AG04449 (cell line): ENCODE measurements around the gene AGBL3.

ENCODE experiments used
- CTCF ChIA-PET: fragments of 350-600 bp; formaldehyde crosslinking; extraction: SDS; loops from one replicate; lab custom pipeline; 2021; ENCODE audit warnings: antibody characterized with exemption; lab: Yijun Ruan, JAX
- POLR2A ChIA-PET: fragments of 400-600, 350-600 bp; formaldehyde crosslinking; extraction: SDS; loops from one replicate; lab custom pipeline; 2020; ENCODE audit warnings: antibody characterized with exemption, inconsistent platforms; lab: Yijun Ruan, JAX
- DNase-seq: peaks from one replicate; pipeline ENCODE4 v3.0.0-alpha.2; 2010; ENCODE audit warnings: low read depth, low spot score
- H3K4me3 ChIP-seq: 2 replicates; pipeline ENCODE4 v1.5.1; 2011; ENCODE audit warnings: low read depth, mild to moderate bottlenecking, control low read depth, low read length
- TF ChIP-seq, protein P1 (sequence below): IDR thresholded peaks from one replicate; pipeline ENCODE4 v1.5.1; 2011; ENCODE audit warnings: mild to moderate bottlenecking, moderate library complexity, low read length, control low read depth, inconsistent platforms; ENCODE audit not compliant: insufficient read depth; ENCODE audit errors: missing control alignments

AGBL3 gene

DNA sequence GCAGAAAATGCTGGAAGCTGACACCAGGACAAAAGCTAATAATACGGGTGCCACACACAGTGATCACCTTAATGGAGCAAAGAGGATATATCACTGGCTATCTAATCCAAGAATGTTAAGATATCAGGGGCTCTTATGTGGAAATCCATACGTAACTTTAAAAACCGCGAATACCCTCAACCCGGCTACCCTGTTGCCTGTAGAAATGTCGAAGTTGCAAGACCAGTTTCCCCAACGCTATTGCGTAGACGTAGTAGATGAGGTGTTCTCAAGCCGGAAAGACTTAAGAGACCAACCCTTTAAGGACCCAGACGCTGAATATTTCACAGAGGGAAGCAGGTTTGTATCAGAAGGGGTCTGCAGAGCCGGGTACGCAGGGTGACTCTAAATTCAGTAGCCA lies 192.1 kb downstream of the AGBL3 start:
- TF ChIP-seq, protein P1, sequence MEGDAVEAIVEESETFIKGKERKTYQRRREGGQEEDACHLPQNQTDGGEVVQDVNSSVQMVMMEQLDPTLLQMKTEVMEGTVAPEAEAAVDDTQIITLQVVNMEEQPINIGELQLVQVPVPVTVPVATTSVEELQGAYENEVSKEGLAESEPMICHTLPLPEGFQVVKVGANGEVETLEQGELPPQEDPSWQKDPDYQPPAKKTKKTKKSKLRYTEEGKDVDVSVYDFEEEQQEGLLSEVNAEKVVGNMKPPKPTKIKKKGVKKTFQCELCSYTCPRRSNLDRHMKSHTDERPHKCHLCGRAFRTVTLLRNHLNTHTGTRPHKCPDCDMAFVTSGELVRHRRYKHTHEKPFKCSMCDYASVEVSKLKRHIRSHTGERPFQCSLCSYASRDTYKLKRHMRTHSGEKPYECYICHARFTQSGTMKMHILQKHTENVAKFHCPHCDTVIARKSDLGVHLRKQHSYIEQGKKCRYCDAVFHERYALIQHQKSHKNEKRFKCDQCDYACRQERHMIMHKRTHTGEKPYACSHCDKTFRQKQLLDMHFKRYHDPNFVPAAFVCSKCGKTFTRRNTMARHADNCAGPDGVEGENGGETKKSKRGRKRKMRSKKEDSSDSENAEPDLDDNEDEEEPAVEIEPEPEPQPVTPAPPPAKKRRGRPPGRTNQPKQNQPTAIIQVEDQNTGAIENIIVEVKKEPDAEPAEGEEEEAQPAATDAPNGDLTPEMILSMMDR, result no peak
- ChIA-PET POLR2A (no interaction called here), CTCF (interaction anchor here (0.8 to 5.7 kb wide), 3 partner anchors 8 to 33 kb away, joined by 3 to 29 read pairs (median 4); partner anchors contain the start of genes CYREN and WDR91)
- no peak for DNase-seq
- H3K4me3 ChIP-seq, result no peak overlapping the region

DNA sequence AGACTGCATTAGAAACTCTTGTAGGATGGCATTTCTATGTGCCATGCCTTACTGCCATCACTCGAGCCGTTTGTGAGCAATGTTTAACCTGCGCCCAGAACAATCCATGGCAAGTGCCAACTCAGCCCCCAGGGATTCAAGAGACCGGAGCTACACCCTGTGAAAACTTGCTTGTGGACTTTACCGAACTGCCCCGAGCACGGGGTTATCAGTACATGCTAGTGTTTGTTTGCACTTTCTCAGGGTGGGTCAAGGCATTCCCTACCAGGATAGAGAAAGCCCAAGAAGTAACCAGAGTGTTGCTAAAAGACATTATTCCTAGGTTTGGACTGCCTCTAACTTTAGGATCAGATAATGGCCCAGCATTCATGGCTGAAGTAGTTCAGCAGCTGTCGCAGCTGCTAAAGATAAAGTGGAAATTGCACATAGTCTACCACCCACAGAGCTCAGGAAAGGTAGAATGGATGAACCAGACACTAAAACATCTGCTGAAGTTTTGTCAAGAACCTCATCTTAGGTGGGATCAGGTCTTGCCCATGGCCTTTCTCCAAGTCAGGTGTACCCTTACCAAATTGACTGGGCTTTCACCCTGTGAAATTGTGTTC lies 193.1 kb downstream of the AGBL3 start:
- no peak for DNase-seq
- CTCF ChIA-PET, result interaction anchor here (1.7 to 5.7 kb wide), 2 partner anchors 9 to 11 kb away, joined by 4 to 29 read pairs; partner anchors contain the start of gene CYREN
- H3K4me3 ChIP-seq, result no peak overlapping the region
- POLR2A ChIA-PET, result no interaction called here
- TF ChIP-seq, protein P1, result no peak

DNA sequence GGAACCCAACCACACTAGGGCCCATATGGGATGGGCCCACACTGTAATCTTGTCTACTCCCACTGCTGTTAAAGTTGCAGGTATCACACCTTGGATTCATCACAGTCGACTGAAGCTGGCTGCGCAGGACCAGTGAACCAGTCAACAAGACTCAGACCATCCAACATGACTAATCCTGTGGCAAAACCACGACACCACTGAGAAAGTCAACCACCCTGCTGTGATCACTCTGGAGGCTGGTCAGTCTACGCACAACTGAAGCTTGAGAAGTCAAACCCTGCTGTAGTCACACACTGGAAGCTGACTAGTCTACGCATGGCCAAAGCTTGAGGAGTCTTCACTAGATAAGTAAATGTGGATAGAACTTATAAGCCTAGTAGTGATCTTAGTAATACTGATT lies 193.8 kb downstream of the AGBL3 start:
- H3K4me3 ChIP-seq, result no peak overlapping the region
- DNase-seq, result no peak
- TF ChIP-seq, protein P1, result no peak
- CTCF ChIA-PET, result interaction anchor here (1.4 to 5.7 kb wide), 2 partner anchors 10 to 11 kb away, joined by 3 to 29 read pairs; partner anchors contain the start of gene CYREN
- POLR2A ChIA-PET, result interaction anchor here (1.2 kb wide), 1 partner anchor 9 kb away, joined by 3 read pairs; the partner anchor contains the start of gene CYREN

DNA sequence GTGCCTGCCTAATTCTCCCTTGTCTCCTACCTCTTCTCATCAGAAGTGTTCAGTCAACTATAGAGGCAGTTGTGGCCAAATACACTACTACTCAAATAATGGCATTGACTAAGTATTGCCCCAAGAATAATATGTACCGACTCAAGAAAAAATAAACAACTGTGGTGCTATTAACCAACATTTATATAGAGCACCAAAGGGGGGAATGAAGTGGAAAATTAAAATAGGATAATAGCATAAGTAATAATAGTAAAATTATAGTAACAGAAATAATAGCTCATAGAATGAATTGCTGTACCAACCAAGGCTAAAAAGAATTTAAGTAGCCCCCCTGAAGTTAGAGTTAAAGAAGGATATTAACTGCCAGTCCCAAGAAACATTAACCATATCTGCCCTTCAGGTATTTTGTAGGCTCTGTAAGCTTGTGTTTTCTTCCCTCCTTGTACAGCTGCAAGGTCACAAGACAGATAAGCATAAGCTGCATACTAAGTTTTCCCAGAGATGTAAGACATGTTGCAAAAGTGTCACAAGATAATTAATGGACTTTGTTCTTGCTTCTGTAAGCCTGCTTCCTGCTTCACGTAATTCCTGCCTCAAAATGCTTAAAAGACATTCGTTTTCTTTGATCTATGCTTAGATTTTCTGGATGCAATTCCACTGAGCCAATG lies 195.1 kb downstream of the AGBL3 start:
- TF ChIP-seq, protein P1, result no peak
- CTCF ChIA-PET, result interaction anchor here (1.0 to 5.7 kb wide), 4 partner anchors 8 to 11 kb away, joined by 3 to 29 read pairs (median 3); partner anchors contain the start of gene CYREN
- POLR2A ChIA-PET, result interaction anchor here (1.2 kb wide), 1 partner anchor 10 kb away, joined by 3 read pairs; the partner anchor contains the start of gene CYREN
- H3K4me3 ChIP-seq, result no peak overlapping the region
- no peak for DNase-seq

DNA sequence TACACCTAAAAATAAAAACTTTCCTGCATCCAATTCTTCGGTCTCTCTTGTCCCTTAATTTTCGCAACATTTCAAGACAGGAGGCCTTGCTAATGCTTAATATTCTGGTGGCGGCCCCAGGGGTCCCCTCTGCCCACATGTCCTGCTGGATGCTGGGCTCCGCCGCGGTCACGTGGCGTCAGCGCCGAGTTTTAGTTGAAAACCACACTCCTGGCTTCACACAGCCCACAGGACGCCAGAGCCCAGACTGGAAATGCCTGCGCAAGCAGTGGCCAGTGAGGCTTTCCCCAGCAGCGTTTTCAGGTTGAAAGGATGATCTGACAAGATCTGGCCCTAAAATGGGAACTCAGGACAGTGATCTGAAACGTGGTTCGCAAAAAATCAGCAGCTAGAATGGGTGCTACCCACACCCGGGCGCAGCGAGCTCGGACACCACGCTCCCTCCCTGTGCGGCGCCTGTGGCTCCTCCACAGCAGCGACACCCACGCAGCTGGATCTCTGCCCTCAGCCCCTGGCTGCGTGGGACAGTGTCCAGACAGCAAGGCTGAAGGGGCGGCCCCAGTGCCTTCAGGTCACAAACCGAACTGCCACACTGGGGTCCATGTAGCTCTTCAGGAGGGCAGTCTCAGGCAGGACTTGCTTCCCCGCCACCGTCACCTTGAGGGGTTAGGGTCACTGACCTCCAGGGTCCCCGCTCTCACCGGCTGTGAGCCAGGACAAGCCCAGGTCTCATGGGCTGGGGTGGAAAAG lies 195.8 kb downstream of the AGBL3 start:
- DNase-seq, result no peak
- no peak overlapping the region for H3K4me3 ChIP-seq
- POLR2A ChIA-PET, result no interaction called here
- CTCF ChIA-PET, result interaction anchor here (1.0 to 5.7 kb wide), 3 partner anchors 7 to 12 kb away, joined by 3 to 29 read pairs (median 3); partner anchors contain the start of gene CYREN
- TF ChIP-seq, protein P1, result no peak
